Measurements from ENCODE around the gene CRYBA4.
"Not testable (repeated sequence)": the region's sequence is repeated elsewhere in the genome, so short reads cannot be mapped to it uniquely, and the experiment has no call there.

Gene CRYBA4

DNA sequence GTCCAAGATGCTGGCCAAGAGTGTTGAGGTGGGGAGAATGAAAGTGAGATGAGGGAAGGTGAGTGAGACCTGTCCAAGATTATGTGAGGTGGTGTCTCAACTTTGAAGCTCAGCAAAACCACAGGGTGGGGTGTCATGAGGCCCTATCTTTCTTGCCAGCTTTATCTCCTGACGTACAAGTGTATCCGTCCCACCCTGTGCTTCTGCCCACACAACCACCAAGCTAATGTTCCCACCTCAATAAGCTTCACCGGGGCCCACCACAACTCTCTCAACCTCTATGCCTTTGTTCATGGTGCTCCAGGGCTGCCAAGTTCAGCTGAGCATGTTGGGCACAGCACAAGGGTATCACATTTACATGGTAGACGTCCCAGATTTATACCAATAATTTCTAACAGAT lies 24.7 kb upstream of the CRYBA4 start:
- DNase-seq (ENCODE audit: low read depth), result no peak

DNA sequence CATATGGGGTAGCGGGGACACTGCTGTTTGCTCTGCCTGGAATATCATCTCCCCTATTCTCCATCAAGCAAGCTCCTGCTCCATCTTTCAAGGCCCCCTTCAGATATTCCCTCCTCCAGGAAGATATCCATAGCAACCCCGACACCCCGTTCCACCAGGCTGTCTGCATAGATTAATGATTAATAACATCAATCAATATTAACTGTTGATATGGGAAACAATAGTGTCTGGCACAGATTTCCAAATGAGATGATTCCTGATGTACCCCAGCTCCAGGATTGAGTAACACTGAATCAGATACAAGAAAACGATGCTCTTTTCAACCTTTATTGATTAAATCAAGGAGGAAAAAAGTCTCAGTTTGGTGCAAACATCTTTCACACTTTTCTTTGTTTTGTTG lies 24.3 kb upstream of the CRYBA4 start:
- no peak for DNase-seq (ENCODE audit: low read depth)

DNA sequence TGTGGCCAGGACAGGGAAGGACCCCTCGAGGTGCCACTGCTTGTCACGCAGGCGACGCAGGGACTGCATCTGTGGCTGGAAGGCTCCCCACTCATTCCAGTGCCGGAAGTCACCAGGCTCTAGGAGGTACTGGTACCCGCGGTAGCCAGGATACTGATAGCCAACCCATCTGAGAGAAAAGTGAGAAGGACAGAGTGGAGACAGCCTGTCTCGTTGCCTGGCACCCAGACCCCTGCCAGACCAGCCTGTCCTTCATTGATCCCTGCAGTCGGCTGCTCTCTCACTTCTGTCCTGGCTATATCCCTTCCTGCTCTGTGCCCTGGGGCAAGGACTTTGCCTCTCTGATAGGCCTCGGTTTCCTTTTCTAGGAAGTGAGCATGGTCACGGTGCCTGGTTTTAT lies 22.3 kb upstream of the CRYBA4 start:
- DNase-seq (ENCODE audit: low read depth), result no peak

DNA sequence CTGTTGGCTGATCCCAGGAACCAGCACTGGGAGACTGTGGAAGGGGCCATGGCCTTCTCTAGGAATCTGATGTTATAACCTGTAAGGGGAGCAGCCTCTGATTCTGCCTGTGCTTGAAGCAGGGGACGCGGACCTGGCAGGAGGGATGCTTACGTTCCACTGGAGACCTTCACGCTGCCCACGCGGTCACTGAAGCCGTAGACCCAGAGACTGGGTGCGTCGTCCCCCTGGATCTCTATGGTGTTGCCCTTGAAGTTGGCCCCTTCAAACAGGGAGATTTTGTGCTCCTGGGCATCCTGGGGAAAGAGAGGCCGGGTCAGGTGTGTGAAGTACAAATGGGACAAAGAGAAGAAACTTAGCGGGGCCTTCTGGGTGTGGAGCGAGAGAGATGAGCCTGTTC lies 20.0 kb upstream of the CRYBA4 start:
- DNase-seq (ENCODE audit: low read depth), result no peak

DNA sequence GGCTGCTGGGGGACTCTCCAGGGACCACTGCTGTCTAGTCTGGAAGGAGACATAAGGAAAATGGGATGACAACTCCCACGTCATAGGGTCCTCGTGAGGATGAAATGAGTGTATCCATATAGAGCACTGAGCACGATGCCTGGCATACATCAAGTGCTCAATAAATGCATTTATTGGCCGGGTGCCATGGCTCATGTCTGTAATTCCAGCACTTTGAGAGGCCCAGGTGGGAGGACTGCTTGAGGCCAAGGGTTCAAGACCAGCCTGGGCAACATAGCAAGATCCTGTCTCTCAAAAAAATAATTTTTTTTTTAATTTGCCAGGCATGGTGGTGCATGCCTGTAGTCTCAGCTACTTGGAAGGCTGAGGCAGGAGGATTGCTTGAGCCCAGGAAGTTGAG lies 19.6 kb upstream of the CRYBA4 start:
- no peak for DNase-seq (ENCODE audit: low read depth)

DNA sequence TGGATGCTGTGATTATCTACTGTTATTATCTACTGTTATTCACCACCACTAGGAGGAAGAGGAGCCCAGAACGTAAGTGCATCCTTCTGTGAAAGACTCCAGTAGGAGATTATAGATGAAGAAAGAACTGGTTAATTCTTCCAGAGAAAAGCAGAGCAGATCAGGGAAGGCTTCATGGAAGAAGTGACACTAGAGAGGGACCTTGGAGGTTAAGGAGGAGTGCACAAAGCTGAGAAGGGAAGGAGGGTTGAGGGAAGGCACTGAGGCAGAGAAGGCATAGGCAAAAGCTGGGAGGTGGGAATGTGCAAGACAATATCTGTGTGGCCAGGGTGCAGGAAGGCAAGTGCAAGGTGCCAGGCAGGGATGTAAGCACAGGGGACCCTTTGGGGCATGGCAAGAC lies 17.4 kb upstream of the CRYBA4 start:
- no peak for DNase-seq (ENCODE audit: low read depth)

DNA sequence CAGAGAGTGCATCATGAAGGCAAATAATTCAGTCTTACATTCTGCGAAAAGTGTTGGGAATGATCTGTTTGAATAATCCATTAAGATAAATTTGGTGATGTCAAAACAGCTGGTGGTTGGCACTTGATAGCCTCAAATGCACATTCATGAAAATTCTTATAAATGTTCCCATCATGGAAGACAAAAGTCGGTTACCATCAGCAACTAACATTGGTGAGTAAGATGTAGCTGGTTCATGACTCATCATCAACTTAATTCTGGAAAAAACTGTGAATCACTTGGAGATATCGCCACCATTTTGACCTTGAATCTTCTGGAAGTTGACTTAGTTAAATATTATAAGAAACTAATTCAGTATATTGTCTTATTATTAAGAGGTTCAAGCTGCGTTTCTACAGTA lies 15.2 kb upstream of the CRYBA4 start:
- no peak for DNase-seq (ENCODE audit: low read depth)

DNA sequence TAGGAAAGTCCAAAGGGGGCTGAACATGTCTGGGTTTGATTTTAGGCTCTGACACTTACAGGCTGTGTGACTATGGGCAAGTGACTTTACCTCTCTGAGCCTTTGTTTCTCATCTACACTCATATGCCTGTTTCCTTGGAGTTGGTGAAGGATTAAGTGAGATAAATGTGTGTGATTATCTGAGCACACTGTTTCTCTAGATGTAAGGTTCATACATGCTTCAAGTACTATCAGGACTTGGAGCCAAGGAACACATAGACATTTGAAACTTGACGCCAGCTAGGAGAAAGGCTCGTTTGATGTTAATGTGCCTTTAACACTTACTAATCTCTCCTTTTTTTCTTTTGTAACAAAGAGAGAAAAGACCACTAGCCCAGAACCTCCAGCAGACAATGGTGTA lies 13.6 kb upstream of the CRYBA4 start:
- DNase-seq (ENCODE audit: low read depth), result no peak

DNA sequence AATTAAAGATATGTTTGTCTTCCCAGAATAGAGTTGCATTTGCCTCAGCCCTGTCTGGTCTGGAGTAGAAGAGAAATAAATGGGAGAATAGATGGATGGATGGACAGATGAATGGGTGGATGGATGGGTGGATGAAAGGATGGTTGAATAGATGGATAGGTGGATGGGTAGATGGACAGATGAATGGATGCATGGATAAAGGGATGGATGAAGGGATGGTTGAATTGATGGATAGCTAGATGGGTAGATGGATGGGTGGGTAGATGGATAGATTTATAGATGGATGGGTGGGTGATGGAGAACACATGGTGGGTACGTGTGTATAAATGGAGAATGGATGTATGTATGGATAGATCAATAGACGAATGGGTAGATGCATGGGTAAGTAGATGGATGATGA lies 12.5 kb upstream of the CRYBA4 start:
- no peak for DNase-seq (ENCODE audit: low read depth)

DNA sequence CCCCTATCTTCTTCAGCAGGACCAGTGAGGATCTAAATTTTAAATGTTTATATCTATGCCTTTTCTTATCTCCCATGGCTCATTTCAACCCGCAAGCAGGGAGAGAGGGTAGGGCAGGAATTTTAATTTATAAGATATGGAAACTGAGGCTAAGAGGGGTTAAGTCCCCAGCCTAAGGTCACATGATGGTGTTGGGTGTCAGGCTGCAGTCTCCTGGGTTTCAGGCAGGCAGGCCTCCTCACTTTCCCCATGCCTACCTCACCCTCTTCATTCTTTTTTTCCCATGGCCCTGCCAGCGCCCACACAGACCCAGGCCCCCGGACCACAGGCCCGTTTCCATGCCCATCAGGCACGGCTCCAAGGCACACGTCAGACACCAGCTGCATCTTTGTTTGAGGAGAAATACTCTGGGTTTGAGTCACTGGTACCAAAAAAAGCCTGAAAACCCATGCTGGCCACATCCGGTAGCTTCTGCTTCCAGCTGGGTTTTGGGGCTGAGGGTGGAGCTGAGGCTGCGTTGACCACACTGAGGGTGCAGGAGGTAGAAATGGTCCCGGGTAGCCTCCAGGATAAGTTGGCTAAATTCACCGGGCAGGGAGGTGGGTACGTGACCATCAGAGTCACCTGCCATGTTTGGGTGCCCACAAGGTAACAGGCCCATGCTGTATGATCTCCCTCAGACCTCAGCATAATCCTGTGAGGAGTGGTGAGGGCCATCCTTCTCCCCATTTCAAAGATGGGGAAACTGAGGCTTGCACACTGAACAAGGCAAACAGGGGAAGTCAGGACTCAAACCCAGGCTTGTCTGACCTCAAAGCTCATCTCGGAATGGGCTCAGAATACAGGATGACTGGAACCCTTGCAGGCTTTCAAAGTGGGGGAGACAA lies 11.4 kb upstream of the CRYBA4 start:
- no peak for DNase-seq (ENCODE audit: low read depth)

DNA sequence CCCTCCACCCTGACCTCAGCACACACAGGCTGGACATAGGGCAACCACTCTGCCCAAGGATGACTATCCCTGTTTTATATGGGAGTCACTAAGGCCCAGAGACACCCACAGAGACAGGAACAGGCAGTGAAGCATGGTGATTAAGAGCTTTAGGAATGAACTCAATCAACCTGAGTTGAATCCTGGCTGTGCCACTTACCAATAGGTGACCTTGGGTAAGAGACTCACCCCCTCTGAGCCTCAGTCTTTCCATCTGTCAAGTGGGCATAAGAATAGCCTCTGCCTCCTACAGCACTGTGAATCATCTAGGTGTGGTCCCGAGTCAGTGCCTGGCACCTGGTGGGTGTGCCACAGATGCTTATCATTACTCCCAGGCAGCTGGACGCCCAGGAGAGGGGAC lies 10.8 kb upstream of the CRYBA4 start:
- DNase-seq (ENCODE audit: low read depth), result no peak

DNA sequence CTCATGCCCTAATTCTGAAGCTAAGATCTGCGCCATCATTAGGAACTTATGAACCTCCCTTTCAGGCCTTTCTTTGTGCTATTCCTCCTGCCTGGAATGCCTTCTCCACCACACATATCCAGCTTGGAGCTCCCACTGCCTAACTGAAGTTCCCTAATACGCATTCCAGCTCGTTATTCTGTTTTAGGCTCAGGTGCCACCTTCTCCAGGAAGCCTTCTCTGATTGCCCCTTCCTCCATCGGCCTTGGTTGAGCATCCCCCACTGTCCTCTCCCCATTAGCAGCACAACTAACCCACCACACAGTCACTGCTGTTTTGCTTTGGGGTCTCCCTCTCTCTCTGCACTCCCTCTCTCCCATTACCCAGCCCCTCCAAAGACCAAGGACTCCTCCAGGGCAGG lies 9.1 kb upstream of the CRYBA4 start:
- no peak for DNase-seq (ENCODE audit: low read depth)

DNA sequence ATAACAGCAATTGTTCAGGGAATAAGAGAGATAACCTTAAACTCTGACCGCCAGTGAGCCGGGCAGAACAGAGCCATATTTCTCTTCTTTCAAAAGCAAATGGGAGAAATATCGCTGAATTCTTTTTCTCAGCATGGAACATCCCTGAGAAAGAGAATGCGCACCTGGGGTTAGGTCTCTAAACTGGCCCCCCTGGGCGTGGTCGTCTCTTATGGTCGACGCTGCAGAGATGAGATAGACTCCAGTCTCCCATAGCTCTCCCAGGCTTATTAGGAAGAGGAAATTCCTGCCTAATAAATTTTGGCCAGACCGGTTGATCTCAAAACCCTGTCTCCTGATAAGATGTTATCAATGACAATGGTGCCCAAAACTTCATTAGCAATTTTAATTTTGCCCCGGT lies 8.0 kb upstream of the CRYBA4 start:
- DNase-seq (ENCODE audit: low read depth), result not testable (repeated sequence)

DNA sequence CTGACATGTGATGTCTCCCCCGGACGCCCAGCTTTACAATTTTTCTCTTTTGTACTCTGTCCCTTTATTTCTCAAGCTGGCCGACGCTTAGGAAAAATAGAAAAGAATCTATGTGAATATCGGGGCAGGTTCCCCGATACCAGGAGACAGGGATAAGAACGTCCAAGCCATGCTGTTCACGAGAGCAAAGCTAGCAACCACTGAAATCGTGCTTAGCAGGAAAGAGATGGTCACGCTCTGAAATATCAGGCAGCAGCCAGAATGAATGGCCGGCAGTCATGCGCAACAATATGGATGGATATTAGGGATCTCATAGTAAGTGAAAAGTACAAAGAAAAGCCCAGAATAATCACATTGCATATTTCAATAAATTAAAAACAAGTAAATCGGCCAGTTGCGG lies 7.4 kb upstream of the CRYBA4 start:
- no peak for DNase-seq (ENCODE audit: low read depth)

DNA sequence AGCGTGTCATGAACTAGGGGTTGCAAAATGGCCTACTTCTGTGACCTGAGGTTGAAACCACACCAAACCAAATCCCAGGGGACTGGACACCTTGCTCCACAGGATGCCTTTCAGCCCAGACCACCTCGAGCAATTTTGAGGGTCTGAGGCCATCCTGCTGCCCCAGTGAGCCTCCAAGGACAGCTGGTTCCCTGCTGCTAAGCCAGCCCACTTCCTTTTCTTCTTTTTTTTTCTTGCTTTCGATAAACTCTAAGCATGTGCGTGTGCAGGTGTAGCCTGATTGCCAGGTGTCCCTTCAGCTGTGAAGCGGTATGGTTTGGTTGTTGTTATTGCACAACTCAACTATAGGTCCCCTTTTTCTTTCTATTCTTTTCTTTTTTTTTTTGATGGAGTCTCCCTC lies 6.6 kb upstream of the CRYBA4 start:
- DNase-seq (ENCODE audit: low read depth), result no peak

DNA sequence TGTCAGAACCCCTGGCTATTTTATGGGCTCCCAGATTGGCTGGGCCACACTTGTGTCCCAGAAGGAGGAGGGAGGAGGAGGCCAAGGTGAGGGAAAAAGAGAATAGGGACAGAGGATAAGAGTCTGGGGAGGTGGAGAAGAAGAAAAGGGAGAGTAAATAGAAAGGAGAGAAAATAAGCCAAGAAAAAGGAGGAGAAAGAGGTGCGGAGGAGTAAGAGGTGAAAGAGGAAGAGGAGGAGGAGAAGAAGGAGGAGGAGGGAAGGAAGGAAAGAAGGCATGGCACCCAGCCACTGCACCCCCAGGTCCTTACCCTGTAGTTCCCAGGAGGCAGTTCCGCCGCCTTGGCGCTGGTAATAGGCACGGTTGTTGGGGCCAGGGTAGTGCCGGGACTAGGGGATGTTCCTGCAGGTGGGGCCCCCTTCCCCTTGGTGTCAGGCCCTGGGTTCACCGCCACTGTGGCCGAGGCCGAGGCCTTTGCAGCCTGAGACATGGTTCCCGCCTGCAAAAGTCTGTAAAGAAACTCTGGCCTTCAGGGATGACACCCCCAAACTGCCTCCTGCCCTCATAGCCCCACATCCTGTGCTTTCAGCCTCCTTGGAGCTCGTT lies 5.8 kb upstream of the CRYBA4 start:
- DNase-seq (ENCODE audit: low read depth), result no peak

DNA sequence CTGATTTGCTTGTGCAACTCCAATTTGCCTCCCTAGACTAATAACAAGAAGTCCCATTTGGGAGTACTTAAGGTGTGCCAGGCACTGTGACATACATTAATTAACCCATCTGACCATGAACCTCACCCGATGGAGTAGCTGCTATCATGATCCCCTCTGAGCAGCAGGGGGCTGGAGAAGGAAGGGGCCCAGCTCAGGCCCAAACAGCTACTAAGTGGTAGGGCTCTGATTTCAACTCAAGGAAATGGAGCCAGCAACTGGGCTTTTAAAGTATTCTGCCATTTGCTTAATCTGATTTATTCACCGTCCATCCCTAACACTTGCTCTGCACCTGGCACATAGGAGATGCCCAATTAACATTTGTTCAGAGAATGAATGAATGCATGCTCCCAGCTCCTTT lies 5.1 kb upstream of the CRYBA4 start:
- no peak for DNase-seq (ENCODE audit: low read depth)

DNA sequence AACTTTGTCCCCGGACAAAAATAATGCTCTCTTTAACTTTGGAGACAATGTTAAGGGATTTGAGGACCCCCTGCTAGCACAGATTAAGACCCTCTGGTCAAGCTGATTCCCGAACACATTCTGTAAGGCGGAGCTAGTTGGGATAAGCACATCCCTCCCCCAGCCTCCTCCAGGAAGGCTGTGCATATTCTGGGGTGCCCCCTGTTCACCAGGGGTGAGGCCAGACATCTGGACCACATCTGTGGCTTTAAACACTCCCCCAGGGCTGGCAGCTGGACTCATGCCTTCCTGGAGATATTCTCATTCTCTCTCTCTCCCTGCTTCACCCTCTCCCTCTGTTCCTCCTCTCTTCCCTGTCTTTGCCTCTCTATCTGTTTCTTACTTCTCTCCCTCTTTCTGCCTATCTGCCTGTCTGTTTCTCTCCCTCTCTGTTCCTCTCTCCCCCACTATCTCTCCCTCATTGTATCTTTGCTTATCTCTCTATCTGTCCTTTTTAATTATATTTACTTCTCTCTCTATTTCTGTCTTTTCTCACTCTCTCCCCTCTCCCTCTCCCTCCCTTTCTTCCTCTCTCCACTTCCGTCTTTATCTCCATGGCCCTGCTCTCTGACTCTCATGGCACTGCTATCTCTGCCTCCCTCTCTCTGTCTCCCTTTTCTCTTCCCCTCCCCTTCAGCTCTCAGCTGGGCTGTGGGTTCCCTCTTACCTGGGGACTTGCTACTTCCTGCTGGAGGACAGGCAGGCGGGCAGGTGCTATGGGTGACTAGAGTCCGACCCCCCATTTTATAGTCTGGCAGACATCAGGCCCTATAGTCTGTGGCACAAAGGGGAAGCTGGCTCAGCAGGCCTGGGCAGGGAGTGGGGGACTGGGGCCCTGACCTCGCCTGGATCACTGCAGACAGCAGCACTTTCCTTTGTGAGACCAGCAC lies 4.2 kb upstream of the CRYBA4 start, which contains the start of gene CRYBB1:
Gene CRYBB1 (minus strand): TSS at position 757 of the 929 bp plus-strand sequence. CDS start 1,708 bp downstream, outside the sequence.
- no peak for DNase-seq (ENCODE audit: low read depth)

DNA sequence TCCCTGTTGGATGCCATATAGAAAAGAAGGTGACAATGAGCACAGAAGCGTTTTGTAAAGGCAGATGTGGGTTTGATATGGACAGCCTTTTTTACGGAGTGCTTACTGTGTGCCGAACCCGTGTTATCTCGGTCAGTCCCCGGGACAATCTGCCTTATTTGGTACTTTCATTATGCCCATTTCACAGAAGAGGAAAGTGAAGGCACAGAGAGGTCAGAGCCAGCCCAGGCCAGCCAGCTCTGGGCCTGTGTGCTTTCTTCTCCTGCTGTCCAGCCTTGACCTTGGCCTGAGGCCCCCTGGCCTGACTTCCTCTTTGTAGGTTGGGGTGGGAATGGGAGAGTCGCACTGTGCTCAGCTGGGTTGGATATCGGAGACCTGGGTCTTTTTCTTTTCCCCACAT lies 3.3 kb upstream of the CRYBA4 start:
- DNase-seq (ENCODE audit: low read depth), result no peak

DNA sequence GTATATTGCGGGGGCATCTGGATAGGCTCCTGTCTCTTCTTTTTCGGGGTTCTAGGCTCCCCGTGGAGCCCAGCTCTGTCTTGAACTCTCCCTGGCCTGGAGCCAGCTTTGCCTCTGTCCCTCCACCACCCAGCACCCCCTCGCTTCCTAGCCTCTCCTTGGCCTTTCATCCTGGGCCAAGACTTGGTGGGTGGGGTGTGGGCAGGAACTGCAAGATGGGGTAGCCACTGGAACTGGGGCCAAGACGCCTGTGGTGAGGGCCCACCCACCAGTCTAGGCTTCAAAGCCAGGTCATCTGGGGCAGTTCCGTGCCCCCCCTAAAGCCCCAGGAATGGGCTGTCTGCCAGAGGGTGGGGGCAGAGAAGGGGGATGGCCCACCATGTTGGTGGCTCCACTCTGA lies 2.3 kb upstream of the CRYBA4 start:
- no peak for DNase-seq (ENCODE audit: low read depth)

DNA sequence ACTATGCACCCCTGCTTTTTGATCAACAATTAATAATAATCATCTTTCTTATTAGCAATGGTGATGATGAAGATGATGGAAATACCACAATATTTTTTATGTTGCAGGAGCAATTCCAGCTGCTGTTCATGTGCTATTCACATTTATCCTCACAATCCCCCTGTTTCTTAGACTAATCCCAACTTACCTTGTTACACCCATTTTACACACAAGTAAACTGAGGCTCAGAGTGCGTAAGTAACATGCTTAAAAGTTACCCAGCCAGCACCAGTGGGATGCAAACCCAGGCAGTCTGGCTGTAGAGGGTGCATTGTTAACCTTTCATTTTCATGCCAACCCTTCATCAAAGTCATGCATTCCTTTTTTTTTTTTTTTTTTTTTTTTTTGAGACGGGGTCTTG lies 1.6 kb upstream of the CRYBA4 start:
- no peak for DNase-seq (ENCODE audit: low read depth)

DNA sequence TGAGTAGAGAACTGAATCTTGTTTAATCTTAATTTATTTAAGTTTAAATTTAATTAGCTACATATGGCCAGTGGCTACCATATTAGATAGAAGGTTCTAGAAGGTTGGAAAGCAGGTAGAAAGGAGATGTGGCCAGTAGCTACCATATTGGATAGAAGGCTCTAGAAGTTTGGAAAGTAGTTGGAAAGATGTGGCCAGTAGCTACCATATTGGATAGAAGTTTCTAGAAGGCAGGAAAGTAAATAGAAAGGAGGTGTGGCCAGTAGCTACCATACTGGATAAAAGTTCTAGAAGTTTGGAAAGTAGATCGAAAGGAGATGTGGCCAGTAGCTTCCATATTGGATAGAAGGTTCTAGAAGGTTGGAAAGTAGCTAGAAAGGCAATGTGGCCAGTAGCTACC lies 2.2 kb downstream of the CRYBA4 start:
- no peak for DNase-seq (ENCODE audit: low read depth)

DNA sequence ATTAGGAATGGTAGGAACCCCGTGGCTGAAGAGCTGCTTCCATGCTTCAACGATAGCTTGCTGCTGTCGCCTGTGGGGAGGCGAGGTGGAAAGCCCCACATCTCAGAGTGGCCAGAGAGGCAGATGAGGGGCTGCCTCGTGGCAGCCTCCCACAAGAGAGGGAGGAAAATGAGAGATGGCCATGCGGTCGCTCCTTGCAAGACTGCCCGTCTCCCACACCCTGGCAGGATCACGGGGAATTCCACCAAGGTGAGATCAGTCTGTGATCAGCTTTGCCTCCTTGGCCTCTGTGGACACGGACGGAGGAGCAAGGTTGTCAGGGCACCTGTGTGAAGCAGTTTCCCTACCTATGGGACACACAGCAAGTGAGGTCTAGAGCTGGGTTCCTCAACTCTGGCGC lies 3.0 kb downstream of the CRYBA4 start:
- no peak for DNase-seq (ENCODE audit: low read depth)

Measured in stimulated activated CD4-positive, alpha-beta T cell treated with anti-CD3 and anti-CD28 coated beads, Interleukin-2, amount 100 ng/mL, for 4 hours (primary cell).